ENCODE measurements around the gene AMN1. TPM values are rescaled to one million over a fixed set of nuclear protein-coding genes. Genes with fewer than 3 reads are reported as not detected.

Gene AMN1
- total and polyA plus RNA-seq, 2 experiments from 2014 or later = 12.6 to 17.7 TPM

DNA sequence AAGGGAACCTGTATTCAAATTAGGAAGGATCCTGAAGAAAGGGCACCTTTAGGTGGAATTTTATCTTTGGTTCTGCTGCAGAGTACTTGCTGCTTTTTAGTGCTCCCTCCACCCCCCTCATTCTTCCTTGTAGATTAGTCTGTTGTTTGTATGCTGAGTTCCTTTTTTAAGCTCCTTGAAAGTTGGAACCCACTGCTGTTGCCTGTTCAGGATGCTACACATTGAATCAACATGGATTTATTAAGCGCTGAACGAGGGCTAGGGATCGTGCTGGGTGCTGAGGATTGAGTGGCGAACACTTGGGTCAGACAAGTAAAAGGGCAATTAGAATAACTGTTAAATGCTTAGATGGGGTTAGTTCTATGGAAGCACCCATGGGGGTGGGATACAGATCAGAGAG, 884 bp upstream of the AMN1 start:
- no peak for TF ChIP-seq POLR2AphosphoS5 (IDR thresholded peaks at IDR 0.05; ENCODE audit: low read depth)
- TF ChIP-seq, protein P1, sequence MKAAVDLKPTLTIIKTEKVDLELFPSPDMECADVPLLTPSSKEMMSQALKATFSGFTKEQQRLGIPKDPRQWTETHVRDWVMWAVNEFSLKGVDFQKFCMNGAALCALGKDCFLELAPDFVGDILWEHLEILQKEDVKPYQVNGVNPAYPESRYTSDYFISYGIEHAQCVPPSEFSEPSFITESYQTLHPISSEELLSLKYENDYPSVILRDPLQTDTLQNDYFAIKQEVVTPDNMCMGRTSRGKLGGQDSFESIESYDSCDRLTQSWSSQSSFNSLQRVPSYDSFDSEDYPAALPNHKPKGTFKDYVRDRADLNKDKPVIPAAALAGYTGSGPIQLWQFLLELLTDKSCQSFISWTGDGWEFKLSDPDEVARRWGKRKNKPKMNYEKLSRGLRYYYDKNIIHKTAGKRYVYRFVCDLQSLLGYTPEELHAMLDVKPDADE (IDR thresholded peaks at IDR 0.05) = no peak
- TF ChIP-seq, protein P2, sequence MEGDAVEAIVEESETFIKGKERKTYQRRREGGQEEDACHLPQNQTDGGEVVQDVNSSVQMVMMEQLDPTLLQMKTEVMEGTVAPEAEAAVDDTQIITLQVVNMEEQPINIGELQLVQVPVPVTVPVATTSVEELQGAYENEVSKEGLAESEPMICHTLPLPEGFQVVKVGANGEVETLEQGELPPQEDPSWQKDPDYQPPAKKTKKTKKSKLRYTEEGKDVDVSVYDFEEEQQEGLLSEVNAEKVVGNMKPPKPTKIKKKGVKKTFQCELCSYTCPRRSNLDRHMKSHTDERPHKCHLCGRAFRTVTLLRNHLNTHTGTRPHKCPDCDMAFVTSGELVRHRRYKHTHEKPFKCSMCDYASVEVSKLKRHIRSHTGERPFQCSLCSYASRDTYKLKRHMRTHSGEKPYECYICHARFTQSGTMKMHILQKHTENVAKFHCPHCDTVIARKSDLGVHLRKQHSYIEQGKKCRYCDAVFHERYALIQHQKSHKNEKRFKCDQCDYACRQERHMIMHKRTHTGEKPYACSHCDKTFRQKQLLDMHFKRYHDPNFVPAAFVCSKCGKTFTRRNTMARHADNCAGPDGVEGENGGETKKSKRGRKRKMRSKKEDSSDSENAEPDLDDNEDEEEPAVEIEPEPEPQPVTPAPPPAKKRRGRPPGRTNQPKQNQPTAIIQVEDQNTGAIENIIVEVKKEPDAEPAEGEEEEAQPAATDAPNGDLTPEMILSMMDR (conservative IDR thresholded peaks at IDR 0.05; ENCODE audit: low read depth in 2 of 2) = no peak
- Mint-ChIP-seq H3K36me3 (ENCODE audit: low read depth) (peaks cover 16% of the 10 kb centered on the region; the same call in 2 of the 3 replicates), H3K27ac (no peak overlapping the region), H3K27me3 (ENCODE audit: insufficient read depth, low read depth, poor library complexity) (peaks cover 20% of the 10 kb centered on the region), H3K4me3 (peak overlapping the region; percentile 94), H3K9me3 (peaks cover 24% of the 10 kb centered on the region), H3K4me1 (peaks cover 33% of the 10 kb centered on the region)
- Histone ChIP-seq H3K4me1 (ENCODE audit: insufficient read depth) (peaks cover 27% of the 10 kb centered on the region), H3K36me3 (ENCODE audit: insufficient read depth) (no peaks in the 10 kb centered on the region), H3K4me3 (peak overlapping the region; percentile 62), H3K79me2 (replicated peaks; ENCODE audit: insufficient read depth) (no peaks in the 10 kb centered on the region), H3F3A (replicated peaks; ENCODE audit: low read depth) (no peaks in the 10 kb centered on the region), H4K20me1 (replicated peaks; ENCODE audit: insufficient read depth) (no peaks in the 10 kb centered on the region), H3K27me3 (ENCODE audit: insufficient read depth) (peaks cover 7% of the 10 kb centered on the region; the same call in 1 of the 2 replicates), H3K27ac (ENCODE audit: low read depth) (no peak overlapping the region), H3K9me2 (ENCODE audit: insufficient read depth) (no peaks in the 10 kb centered on the region), H3K4me2 (peak overlapping the region; percentile 75), H2AFZ (peak overlapping the region; percentile 26; the same call in 1 of the 2 replicates)
- ATAC-seq (no peak), DNase-seq (ENCODE audit: low spot score) (no peak)

DNA sequence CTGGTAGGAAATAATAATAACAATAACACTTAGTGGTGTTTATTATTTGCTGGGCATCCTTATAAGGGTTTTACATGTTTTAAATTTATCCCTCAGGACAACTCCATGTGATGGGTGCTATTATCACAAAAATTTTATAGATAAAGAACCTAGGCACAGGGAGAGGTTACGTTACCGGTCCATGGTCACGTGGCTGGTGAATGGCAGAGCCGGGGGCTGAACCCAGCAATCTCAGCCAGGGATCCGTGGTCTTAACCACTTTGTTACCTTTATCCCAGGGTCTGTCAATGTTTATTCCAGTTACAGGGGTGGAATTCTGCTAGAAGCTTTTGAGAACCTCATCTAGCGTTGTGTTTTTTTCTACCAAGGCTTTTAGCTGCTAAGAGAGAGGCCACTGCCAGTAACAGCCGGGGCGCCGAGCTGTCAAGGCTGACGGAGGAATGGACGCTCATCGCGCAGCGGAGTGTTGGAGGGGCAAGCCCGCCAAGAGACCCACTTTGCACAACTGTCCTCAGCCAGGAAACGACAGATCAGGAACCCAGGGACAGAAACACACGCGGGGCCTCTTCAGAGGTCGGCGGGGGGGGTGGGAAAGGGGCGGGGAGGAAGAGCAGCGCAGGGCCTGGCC, 418 bp downstream of the AMN1 start:
- Mint-ChIP-seq H3K9me3 (peaks cover 24% of the 10 kb centered on the region), H3K4me3 (peak overlapping the region; percentile 94), H3K27ac (peak overlapping the region; percentile 73), H3K4me1 (peaks cover 30% of the 10 kb centered on the region), H3K27me3 (ENCODE audit: insufficient read depth, low read depth, poor library complexity) (peaks cover 20% of the 10 kb centered on the region), H3K36me3 (ENCODE audit: low read depth) (peaks cover 16% of the 10 kb centered on the region; the same call in 2 of the 3 replicates)
- DNase-seq (ENCODE audit: low spot score) = peak; percentile 42
- Histone ChIP-seq H3K4me1 (ENCODE audit: insufficient read depth) (peaks cover 16% of the 10 kb centered on the region; the same call in 1 of the 2 replicates), H3K4me3 (peak overlapping the region; percentile 62), H3K27ac (ENCODE audit: low read depth) (peak overlapping the region; percentile 74; the same call in 1 of the 2 replicates), H3K4me2 (peak overlapping the region; percentile 96), H2AFZ (peak overlapping the region; percentile 96), H3K36me3 (ENCODE audit: insufficient read depth) (no peaks in the 10 kb centered on the region), H3K79me2 (replicated peaks; ENCODE audit: insufficient read depth) (no peaks in the 10 kb centered on the region), H3F3A (replicated peaks; ENCODE audit: low read depth) (no peaks in the 10 kb centered on the region), H3K9me2 (ENCODE audit: insufficient read depth) (no peaks in the 10 kb centered on the region), H3K27me3 (ENCODE audit: insufficient read depth) (peaks cover 7% of the 10 kb centered on the region; the same call in 1 of the 2 replicates), H4K20me1 (replicated peaks; ENCODE audit: insufficient read depth) (no peaks in the 10 kb centered on the region)
- ATAC-seq = peak; percentile 20
- TF ChIP-seq, protein P3, sequence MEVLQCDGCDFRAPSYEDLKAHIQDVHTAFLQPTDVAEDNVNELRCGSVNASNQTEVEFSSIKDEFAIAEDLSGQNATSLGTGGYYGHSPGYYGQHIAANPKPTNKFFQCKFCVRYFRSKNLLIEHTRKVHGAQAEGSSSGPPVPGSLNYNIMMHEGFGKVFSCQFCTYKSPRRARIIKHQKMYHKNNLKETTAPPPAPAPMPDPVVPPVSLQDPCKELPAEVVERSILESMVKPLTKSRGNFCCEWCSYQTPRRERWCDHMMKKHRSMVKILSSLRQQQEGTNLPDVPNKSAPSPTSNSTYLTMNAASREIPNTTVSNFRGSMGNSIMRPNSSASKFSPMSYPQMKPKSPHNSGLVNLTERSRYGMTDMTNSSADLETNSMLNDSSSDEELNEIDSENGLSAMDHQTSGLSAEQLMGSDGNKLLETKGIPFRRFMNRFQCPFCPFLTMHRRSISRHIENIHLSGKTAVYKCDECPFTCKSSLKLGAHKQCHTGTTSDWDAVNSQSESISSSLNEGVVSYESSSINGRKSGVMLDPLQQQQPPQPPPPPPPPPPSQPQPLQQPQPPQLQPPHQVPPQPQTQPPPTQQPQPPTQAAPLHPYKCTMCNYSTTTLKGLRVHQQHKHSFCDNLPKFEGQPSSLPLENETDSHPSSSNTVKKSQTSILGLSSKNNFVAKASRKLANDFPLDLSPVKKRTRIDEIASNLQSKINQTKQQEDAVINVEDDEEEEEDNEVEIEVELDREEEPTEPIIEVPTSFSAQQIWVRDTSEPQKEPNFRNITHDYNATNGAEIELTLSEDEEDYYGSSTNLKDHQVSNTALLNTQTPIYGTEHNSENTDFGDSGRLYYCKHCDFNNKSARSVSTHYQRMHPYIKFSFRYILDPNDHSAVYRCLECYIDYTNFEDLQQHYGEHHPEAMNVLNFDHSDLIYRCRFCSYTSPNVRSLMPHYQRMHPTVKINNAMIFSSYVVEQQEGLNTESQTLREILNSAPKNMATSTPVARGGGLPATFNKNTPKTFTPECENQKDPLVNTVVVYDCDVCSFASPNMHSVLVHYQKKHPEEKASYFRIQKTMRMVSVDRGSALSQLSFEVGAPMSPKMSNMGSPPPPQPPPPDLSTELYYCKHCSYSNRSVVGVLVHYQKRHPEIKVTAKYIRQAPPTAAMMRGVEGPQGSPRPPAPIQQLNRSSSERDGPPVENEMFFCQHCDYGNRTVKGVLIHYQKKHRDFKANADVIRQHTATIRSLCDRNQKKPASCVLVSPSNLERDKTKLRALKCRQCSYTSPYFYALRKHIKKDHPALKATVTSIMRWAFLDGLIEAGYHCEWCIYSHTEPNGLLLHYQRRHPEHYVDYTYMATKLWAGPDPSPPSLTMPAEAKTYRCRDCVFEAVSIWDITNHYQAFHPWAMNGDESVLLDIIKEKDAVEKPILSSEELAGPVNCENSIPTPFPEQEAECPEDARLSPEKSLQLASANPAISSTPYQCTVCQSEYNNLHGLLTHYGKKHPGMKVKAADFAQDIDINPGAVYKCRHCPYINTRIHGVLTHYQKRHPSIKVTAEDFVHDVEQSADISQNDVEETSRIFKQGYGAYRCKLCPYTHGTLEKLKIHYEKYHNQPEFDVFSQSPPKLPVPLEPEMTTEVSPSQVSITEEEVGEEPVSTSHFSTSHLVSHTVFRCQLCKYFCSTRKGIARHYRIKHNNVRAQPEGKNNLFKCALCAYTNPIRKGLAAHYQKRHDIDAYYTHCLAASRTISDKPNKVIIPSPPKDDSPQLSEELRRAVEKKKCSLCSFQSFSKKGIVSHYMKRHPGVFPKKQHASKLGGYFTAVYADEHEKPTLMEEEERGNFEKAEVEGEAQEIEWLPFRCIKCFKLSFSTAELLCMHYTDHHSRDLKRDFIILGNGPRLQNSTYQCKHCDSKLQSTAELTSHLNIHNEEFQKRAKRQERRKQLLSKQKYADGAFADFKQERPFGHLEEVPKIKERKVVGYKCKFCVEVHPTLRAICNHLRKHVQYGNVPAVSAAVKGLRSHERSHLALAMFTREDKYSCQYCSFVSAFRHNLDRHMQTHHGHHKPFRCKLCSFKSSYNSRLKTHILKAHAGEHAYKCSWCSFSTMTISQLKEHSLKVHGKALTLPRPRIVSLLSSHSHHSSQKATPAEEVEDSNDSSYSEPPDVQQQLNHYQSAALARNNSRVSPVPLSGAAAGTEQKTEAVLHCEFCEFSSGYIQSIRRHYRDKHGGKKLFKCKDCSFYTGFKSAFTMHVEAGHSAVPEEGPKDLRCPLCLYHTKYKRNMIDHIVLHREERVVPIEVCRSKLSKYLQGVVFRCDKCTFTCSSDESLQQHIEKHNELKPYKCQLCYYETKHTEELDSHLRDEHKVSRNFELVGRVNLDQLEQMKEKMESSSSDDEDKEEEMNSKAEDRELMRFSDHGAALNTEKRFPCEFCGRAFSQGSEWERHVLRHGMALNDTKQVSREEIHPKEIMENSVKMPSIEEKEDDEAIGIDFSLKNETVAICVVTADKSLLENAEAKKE (CRISPR knock-in tag; IDR thresholded peaks at IDR 0.05) = no peak
- TF ChIP-seq POLR2AphosphoS5 (IDR thresholded peaks at IDR 0.05; ENCODE audit: low read depth) = no peak
- no peak for TF ChIP-seq STAT1 (IDR thresholded peaks at IDR 0.05; ENCODE audit: unreplicated experiment)
- no peak for TF ChIP-seq ZNF331 (CRISPR knock-in tag; IDR thresholded peaks at IDR 0.05; ENCODE audit: low read depth)
- no peak for TF ChIP-seq ZNF114 (CRISPR knock-in tag; IDR thresholded peaks at IDR 0.05)
- no peak for TF ChIP-seq JUNB (IDR thresholded peaks at IDR 0.05; ENCODE audit: unreplicated experiment)
- TF ChIP-seq, protein P1 (IDR thresholded peaks at IDR 0.05) = no peak
